Omental fat pad (tissue), 4 donors: ENCODE results near the gene ECE2. TPM values are rescaled to one million over a fixed set of nuclear protein-coding genes. Genes with fewer than 3 reads are reported as not detected.

Source experiments
- ATAC-seq: fragments of 150-250 bp; one replicate; pipeline ENCODE4 v1.9.1; 2016; ENCODE audit warnings: mild to moderate bottlenecking, moderate library complexity; ENCODE audit not compliant: low FRiP score
- DNase-seq: peaks from one replicate; pipeline ENCODE4 v3.0.0-alpha.2; 2019; ENCODE audit warnings: low spot score
- CTCF ChIP-seq, 3 donors: fragments of 450-650 bp; IDR thresholded peaks; one replicate each; pipeline ENCODE4 v1.5.1; 2016 to 2017; ENCODE audit warnings: antibody characterized with exemption in 3 of 3, mild to moderate bottlenecking in 3 of 3, moderate library complexity in 2 of 3
- total RNA-seq, 4 donors: library from RNA; depleted of rRNA; stranded (reverse); fragments of >200 nt; gene quantifications; one replicate each; pipeline ENCODE4 v1.1.0, GENCODE V29; 2016

Gene ECE2
- total RNA-seq, 4 donors from 2014 or later, result not detected

GRCh38 chr3:184314700-184315542, 39.1 kb downstream of the ECE2 start:
- TF ChIP-seq CTCF (IDR thresholded peaks at IDR 0.05), result no peak
- DNase-seq, result peak; percentile 65
- ATAC-seq, result peak; percentile 81

- no peak for ATAC-seq
- DNase-seq, result no peak
- TF ChIP-seq CTCF (IDR thresholded peaks at IDR 0.05), result no peak
These were observed 39.7 kb downstream of the ECE2 start for GRCh38 chr3:184315543-184315867.

GRCh38 chr3:184315871-184316661, 40.2 kb downstream of the ECE2 start:
- ATAC-seq, result no peak
- TF ChIP-seq CTCF (IDR thresholded peaks at IDR 0.05), result no peak
- no peak for DNase-seq

GRCh38 chr3:184316792-184317191, 41.0 kb downstream of the ECE2 start:
- ATAC-seq (no peak), DNase-seq (no peak)
- no peak for TF ChIP-seq CTCF (IDR thresholded peaks at IDR 0.05)

GRCh38 chr3:184317201-184317600, 41.4 kb downstream of the ECE2 start:
- ATAC-seq (no peak), DNase-seq (no peak)
- TF ChIP-seq CTCF (IDR thresholded peaks at IDR 0.05), result no peak

GRCh38 chr3:184320104-184320445, 44.3 kb downstream of the ECE2 start:
- DNase-seq (peak; percentile 85), ATAC-seq (peak; percentile 88)
- no peak for TF ChIP-seq CTCF (IDR thresholded peaks at IDR 0.05)
